ENCODE results near the gene PRKG1.

PRKG1 gene
- long read RNA-seq, partial matches to known transcripts, result 0 of 1 reads
- long read RNA-seq, other reads (novel, unspliced or antisense), result 1 of 1 reads

- TF ChIP-seq POLR2AphosphoS5 (IDR thresholded peaks at IDR 0.05; ENCODE audit: low read depth), result no peak
- no peak for TF ChIP-seq GABPA (IDR thresholded peaks at IDR 0.05; ENCODE audit: low read depth)
- TF ChIP-seq, protein P1, sequence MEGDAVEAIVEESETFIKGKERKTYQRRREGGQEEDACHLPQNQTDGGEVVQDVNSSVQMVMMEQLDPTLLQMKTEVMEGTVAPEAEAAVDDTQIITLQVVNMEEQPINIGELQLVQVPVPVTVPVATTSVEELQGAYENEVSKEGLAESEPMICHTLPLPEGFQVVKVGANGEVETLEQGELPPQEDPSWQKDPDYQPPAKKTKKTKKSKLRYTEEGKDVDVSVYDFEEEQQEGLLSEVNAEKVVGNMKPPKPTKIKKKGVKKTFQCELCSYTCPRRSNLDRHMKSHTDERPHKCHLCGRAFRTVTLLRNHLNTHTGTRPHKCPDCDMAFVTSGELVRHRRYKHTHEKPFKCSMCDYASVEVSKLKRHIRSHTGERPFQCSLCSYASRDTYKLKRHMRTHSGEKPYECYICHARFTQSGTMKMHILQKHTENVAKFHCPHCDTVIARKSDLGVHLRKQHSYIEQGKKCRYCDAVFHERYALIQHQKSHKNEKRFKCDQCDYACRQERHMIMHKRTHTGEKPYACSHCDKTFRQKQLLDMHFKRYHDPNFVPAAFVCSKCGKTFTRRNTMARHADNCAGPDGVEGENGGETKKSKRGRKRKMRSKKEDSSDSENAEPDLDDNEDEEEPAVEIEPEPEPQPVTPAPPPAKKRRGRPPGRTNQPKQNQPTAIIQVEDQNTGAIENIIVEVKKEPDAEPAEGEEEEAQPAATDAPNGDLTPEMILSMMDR (IDR thresholded peaks at IDR 0.05; ENCODE audit: insufficient read depth, low read length), result no peak
- no peak for TF ChIP-seq SPI1 (IDR thresholded peaks at IDR 0.05; ENCODE audit: borderline replicate concordance, low read depth)
- TF ChIP-seq REST (IDR thresholded peaks at IDR 0.05; ENCODE audit: insufficient replicate concordance, low read depth), result no peak
- DNase-seq (ENCODE audit: low read depth in 1 of 2, low spot score in 1 of 2), result no peak
- Histone ChIP-seq H3K4me3 (replicated peaks; ENCODE audit: insufficient read depth, low read length) (no peak within 1 kb of the TSS), H3K27ac (replicated peaks) (no peak within 1 kb of the TSS), H3K27me3 (ENCODE audit: insufficient read depth, poor library complexity, severe bottlenecking) (peaks cover 40% of the 10 kb centered on the region)
Measured at GRCh38 chr10:51074238-51075028, at the start of gene PRKG1. Gene PRKG1 (plus strand): TSS chr10:51074487.

DNA sequence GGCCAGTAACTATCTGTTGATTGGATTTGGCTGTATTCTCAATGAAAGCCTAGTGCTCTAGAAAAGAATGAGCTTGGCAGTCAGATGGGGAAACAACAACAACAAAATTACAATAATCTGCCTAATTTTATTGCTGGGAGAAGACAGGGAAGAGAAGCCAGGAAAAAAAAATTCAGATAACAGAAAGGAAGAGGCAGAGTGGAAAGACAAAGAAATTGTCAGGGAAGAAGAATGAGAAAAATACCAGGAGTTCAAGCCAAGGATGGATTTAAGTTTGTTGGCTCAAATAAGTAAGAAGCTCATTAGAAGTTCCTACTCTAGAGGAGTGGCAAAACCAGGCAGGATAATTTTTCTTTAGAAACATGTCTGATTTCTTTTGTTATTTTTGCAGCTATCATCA, 45.9 kb upstream of the PRKG1 start:
- H3K4me3 ChIP-seq (replicated peaks; ENCODE audit: insufficient read depth, low read length), result no peak overlapping the region
- H3K27me3 ChIP-seq (ENCODE audit: insufficient read depth, poor library complexity, severe bottlenecking), result no peaks in the 10 kb centered on the region
- no peak overlapping the region for H3K27ac ChIP-seq (replicated peaks)
- DNase-seq (ENCODE audit: low read depth in 1 of 2, low spot score in 1 of 2), result no peak
- TF ChIP-seq REST (IDR thresholded peaks at IDR 0.05; ENCODE audit: insufficient replicate concordance, low read depth) (no peak), POLR2AphosphoS5 (IDR thresholded peaks at IDR 0.05; ENCODE audit: low read depth) (no peak), GABPA (IDR thresholded peaks at IDR 0.05; ENCODE audit: low read depth) (no peak)
- TF ChIP-seq, protein P1 (IDR thresholded peaks at IDR 0.05; ENCODE audit: insufficient read depth, low read length), result no peak

DNA sequence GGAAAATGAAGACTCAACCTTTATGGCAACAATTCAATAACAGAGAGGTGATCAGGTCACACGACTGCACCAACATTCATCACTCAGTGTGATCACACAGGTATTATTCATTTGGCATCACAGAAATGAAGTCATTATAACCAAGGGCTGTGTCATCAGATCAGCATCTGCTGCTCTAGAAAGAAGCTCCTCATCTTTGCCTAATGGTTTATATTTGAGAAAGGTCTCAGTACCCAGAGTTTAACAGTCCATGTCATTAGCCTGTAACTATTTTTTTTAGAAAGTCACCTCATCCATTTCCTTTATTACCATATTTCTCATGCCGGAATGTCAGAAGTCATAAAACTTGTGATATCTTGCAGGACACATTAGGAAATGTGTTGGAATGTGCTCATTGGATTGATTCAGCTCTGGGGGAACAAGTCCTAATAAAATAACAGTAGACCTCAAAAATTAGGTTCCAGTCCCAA, 45.1 kb upstream of the PRKG1 start:
- TF ChIP-seq POLR2AphosphoS5 (IDR thresholded peaks at IDR 0.05; ENCODE audit: low read depth) (no peak), GABPA (IDR thresholded peaks at IDR 0.05; ENCODE audit: low read depth) (no peak), REST (IDR thresholded peaks at IDR 0.05; ENCODE audit: insufficient replicate concordance, low read depth) (no peak)
- Histone ChIP-seq H3K27me3 (ENCODE audit: insufficient read depth, poor library complexity, severe bottlenecking) (no peaks in the 10 kb centered on the region), H3K4me3 (replicated peaks; ENCODE audit: insufficient read depth, low read length) (no peak overlapping the region), H3K27ac (replicated peaks) (no peak overlapping the region)
- no peak for DNase-seq (ENCODE audit: low read depth in 1 of 2, low spot score in 1 of 2)

Measured in HL-60 (cell line).